Measurements from ENCODE around the gene P2RY6.

DNA sequence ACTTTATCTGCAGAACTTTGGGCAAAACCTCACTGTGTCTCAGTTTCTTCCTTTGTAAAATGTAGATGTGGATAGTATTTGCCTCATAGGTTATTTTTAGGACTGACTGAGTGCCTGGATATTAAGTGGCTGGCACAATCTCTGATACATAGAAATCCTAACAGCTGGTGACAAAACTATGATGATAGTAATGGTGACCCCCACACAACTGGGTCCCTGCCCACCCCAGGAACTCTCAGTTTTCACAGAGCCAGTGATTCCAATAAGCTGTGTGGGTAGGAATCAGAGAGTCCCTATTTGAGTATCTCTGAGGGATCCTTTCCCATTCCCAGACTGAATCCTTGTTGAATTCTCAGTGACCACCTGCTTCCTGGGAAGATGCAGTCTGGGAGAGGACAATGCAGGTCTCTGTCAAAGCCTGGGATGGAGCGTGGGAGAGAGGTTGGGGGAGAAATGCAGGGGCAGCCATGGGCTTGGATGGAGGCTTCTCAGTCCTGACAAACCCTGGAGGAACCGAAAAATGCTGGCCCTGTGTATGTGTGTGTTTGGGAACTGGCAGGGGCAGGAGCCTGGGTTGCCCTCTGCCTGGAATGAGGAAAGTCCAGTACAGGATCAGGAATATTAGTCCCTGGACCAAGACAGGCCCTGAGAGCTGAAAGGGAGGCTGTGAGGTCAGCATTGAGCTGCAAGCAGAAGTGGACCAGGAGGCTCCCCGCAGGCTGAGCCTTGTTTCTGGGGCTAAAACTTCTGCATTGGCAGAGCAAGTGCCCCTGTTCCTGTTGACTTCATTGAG is 6.1 kb upstream of the P2RY6 start:
- TF ChIP-seq POLR2AphosphoS5 (IDR thresholded peaks at IDR 0.05; ENCODE audit: low read depth, low read length) (no peak), TCF7L2 (IDR thresholded peaks at IDR 0.05; ENCODE audit: borderline replicate concordance, extremely low read depth, insufficient read depth, insufficient read length) (no peak), RAD21 (IDR thresholded peaks at IDR 0.05; ENCODE audit: low read depth) (no peak), YY1 (IDR thresholded peaks at IDR 0.05; ENCODE audit: extremely low read depth, insufficient replicate concordance, low read depth, low read length) (no peak), EZH2 (IDR thresholded peaks at IDR 0.05) (no peak), POLR2A (IDR thresholded peaks at IDR 0.05; ENCODE audit: borderline replicate concordance, extremely low read depth, insufficient read depth, insufficient read length) (no peak), SIN3A (IDR thresholded peaks at IDR 0.05; ENCODE audit: low read depth) (no peak), EZH2phosphoT487 (IDR thresholded peaks at IDR 0.05; ENCODE audit: borderline replicate concordance) (no peak), ZFX (IDR thresholded peaks at IDR 0.05) (no peak)
- TF ChIP-seq, protein P1, sequence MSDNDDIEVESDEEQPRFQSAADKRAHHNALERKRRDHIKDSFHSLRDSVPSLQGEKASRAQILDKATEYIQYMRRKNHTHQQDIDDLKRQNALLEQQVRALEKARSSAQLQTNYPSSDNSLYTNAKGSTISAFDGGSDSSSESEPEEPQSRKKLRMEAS (IDR thresholded peaks at IDR 0.05): no peak
- TF ChIP-seq, protein P2, sequence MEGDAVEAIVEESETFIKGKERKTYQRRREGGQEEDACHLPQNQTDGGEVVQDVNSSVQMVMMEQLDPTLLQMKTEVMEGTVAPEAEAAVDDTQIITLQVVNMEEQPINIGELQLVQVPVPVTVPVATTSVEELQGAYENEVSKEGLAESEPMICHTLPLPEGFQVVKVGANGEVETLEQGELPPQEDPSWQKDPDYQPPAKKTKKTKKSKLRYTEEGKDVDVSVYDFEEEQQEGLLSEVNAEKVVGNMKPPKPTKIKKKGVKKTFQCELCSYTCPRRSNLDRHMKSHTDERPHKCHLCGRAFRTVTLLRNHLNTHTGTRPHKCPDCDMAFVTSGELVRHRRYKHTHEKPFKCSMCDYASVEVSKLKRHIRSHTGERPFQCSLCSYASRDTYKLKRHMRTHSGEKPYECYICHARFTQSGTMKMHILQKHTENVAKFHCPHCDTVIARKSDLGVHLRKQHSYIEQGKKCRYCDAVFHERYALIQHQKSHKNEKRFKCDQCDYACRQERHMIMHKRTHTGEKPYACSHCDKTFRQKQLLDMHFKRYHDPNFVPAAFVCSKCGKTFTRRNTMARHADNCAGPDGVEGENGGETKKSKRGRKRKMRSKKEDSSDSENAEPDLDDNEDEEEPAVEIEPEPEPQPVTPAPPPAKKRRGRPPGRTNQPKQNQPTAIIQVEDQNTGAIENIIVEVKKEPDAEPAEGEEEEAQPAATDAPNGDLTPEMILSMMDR (IDR thresholded peaks at IDR 0.05 in 2 of 3, conservative IDR thresholded peaks at IDR 0.05 in 1 of 3; ENCODE audit: borderline replicate concordance in 1 of 3, insufficient read depth in 1 of 3, low read depth in 2 of 3, low read length in 2 of 3): no peak
- TF ChIP-seq, protein P3, sequence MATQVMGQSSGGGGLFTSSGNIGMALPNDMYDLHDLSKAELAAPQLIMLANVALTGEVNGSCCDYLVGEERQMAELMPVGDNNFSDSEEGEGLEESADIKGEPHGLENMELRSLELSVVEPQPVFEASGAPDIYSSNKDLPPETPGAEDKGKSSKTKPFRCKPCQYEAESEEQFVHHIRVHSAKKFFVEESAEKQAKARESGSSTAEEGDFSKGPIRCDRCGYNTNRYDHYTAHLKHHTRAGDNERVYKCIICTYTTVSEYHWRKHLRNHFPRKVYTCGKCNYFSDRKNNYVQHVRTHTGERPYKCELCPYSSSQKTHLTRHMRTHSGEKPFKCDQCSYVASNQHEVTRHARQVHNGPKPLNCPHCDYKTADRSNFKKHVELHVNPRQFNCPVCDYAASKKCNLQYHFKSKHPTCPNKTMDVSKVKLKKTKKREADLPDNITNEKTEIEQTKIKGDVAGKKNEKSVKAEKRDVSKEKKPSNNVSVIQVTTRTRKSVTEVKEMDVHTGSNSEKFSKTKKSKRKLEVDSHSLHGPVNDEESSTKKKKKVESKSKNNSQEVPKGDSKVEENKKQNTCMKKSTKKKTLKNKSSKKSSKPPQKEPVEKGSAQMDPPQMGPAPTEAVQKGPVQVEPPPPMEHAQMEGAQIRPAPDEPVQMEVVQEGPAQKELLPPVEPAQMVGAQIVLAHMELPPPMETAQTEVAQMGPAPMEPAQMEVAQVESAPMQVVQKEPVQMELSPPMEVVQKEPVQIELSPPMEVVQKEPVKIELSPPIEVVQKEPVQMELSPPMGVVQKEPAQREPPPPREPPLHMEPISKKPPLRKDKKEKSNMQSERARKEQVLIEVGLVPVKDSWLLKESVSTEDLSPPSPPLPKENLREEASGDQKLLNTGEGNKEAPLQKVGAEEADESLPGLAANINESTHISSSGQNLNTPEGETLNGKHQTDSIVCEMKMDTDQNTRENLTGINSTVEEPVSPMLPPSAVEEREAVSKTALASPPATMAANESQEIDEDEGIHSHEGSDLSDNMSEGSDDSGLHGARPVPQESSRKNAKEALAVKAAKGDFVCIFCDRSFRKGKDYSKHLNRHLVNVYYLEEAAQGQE (IDR thresholded peaks at IDR 0.05; ENCODE audit: low read depth): no peak

All from HCT116 (cell line).